Activated gamma-delta T cell treated with anti-CD3 and anti-CD28 coated beads, Interleukin-2, amount 50 U/mL, for 16 hours (primary cell): Measurements from ENCODE around the gene MT4.
"Not testable (repeated sequence)": the region's sequence is repeated elsewhere in the genome, so short reads cannot be mapped to it uniquely, and the experiment has no call there.

ENCODE experiments used
- DNase-seq: peaks from one replicate; pipeline ENCODE4 v3.0.0-alpha.2; 2020; ENCODE audit warnings: low read depth

Gene MT4

DNA sequence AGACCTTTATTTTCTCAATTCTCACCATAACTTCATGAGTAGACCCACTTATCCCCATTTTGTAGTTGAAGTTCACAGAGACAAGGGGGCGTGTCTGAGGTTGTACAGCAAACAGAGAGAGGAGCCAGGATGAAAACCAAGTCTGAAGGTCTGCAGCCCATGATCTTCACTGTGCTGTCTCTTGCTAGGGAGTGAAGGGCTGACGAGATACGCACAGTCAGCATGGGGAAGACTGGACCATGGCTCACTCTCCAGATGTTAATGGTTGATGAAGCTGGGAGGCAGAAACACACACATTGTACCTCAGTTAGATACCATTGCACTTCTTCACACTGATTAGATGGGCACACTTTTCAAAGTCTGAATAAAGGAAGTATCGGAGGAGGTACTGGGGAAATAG, 5.8 kb upstream of the MT4 start:
- no peak for DNase-seq

DNA sequence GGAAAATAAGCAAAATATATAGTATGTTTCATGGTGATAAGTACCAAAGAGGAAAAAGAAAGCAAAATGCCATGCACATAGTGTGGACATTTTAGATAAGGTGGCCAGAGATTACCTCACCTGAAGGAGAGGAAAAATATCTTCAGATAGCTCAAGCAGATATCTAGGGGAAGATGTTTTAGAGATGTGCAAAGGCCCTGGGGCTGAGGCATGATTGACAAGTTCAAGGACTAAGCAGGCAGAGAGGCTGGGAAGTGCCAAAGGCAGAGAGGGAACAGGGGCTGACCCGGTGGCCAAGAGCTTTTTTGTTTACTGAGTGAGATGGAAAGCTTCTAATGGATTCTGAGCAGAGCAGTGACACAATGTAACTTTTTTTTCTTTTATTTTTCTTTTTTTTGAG, 4.4 kb upstream of the MT4 start:
- DNase-seq: no peak

DNA sequence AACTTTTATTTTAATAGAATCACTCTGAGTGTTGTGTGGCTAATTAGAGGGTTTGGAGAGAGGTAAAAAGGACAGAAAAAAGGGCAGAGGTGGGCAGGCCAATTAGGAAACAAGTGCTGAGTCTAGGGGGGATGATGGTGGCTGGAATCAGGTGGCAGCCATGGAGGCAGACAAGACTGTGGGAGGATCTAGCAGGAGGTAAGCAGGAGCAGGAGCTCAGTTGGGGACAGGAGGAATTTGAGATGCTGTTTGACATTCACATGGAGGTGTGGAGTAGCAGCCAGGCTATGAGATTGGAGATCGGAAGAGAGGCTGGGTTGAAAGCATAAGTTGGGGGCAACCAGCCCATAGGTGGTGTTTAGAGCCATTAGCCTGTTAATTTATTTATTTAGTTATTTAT, 3.7 kb upstream of the MT4 start:
- DNase-seq: no peak

DNA sequence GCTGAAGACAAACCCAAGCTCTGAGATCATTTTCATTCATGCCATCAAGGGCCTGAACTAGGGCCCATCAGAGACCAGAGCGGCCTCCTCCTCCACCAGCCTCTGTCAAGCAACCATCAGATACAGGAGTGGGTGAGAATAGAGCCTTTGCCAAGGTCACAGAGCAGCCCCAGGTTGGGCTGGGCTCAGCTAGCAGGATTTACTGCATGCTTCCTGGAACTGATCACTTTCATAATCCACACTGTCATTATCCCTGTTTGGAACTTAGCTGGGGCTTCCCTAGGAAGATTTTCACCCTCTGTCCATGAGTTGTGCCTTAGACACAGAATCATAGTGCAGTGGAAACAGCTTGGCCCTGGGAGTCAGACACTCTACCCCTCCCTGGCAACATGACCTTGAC, 5.1 kb downstream of the MT4 start:
- DNase-seq: no peak

DNA sequence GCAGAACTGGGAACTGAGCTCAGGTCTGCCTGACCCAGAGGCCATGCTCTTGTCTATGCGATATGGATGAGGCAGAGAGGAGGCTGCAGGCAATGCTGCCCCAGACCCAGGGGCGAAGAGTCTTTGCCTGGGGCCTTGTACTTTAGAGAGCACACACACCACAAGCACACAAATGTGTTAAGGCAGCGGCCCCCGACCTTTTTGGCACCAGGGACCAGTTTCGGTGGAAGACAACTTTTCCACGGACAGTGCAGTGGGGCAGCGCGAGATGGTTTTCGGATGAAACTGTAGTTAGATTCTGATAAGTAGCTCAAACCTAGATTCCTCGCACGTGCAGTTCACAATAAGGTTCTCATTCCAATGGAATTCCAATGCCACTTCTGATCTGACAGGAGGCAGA, 6.7 kb downstream of the MT4 start:
- no peak for DNase-seq

DNA sequence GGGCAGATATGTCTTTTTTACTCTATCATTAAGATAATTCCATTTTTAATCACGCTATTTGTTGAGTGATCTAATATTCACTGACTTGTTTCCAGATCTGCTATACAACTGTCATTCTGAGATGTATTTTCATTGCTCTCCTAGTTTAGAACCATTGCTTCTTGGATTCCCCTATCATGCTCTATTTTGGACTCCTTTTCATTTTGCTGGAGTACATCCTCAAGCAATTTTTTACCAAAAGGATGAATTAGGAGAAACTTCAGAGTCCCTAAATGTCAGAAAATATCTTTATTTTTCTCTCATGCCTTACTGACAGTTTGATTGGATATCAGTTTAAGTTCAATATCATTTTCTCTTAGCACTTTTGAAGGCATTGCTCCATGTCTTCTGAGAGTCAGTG, 9.8 kb downstream of the MT4 start:
- DNase-seq: no peak

DNA sequence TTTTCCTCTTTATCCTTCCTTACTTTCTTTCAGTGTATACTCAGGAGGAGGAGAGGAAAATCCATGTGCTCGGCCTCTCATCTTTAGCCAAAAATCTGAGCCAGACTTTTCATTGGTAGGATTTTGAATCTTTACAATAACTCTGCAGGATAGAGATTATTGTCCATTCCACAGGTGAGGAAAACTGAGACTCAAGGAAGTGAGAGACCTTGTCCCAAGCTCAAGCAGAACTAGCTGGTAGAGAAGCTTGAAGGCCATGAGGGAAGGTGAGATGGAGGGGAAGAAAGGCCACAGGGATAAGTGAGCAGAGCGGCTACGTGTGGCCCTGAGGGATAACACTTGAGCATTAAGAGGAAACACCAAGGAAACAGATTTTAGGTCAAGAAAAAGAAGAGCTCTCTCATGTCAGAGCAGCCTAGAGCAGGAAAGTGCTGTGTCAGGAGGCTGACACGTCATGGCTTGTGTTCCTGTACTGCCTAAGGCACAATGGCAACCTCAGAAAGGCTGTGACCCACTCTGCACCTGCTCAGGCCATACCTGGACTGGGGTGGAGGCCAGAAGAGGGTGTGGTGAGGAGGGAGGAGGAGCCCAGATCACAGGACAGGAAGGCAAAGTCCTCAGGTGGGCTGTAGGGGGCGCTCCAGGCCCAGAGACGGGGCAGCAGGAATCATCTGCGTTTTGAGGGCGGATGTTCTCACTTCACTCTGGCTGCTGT, 11.9 kb downstream of the MT4 start:
- DNase-seq: peak; percentile 71

DNA sequence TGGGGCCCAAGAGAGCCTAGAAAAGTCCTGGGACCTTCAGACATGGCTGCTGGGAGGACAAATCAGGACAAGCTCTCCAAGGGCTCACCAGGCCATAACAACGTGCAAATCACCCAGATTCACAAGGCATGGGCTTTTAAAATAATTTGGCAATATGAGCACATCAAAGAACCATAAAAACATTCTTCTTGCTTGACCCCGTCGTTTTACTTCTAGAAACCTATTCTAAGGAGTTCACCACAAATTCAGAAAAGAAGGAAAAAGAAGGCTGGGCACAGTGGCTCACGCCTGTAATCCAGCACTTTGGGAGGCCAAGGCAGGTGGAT, 12.4 kb downstream of the MT4 start:
- DNase-seq: no peak

DNA sequence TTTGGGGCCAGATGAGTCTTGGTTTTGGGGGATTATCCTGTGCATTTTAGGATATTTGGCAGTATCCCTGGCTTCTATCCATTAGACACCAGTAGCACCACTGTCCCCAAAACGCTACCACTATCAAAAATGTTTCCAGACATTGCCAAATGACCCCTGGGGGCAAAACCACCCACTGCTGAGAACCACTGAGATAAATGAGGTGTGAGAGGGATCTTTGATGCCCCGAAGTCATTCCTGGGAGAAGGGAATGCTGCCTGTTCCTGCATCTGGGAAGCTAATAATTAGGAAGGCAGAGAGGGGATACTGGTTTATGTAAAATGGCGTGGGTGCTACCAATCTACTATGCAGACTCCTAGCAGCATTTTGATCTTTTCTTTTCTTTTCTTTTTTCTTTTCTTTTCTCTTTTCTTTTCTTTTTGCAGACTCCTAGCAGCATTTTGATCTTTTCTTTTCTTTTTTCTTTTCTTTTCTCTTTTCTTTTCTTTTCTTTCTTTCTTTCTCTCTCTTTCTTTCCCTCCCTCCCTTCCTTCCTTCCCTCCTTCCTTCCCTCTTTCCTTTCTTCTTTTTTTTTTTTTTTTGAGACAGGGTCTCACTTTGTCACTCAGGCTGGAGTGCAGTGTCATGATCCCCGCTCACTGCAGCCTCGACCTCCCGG, 15.6 kb downstream of the MT4 start:
- no peak for DNase-seq

DNA sequence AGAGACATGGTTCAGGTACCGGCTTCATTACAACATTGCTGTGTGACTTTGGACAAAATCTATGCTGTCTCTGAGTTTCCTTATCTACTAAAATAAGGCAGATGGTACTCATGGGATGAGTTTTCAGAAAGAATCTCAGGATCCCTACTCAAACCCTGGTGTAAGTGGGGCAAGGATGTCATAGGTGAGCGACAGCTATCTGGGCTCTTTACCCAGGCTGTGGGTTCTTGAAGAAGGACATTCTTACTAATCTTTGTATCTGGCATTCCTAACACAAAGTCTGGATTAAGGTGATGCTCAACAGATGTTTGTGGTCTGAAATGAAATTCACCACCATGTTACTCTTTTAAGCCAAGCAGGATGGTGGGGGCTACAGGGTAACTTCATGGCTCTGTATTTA, 18.0 kb downstream of the MT4 start:
- not testable (repeated sequence) for DNase-seq

DNA sequence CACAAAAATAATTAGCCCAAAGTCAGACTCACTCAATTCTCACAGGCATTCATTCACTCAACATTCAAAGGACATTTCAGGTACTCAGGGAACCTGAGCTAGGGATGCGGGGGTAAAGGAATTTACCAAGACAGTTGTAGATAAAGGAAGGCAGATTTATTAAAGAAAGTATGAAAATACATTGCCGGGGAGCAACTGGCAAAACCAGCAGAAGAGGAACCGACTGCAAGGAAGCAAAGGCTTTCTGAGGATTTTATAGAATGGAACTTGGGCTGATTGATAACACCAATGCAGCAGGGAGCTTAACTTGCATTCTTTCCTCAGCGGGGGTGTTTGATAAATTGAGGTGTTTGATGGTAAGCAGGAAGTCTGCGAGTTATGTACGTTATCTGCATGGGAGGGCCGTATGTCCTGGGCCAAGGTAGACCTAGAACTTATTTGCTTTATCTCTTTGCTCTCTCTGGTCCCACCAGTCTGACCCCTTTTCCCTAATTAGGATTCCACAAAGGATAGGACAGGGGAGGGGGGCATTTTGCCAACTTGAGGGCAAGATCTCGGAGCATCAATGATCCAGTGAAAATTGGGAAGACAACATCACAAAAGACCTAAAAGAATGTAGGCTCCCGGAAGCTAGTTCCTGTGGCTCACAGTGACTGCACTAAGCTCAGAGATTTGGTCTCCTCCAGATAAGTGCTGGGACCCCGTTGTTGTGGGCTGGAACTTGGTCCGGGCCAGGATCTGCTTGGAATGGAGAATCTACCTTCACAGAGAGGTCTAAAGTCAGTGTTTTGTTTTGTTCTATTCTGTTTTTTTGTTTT, 18.7 kb downstream of the MT4 start:
- DNase-seq: no peak

DNA sequence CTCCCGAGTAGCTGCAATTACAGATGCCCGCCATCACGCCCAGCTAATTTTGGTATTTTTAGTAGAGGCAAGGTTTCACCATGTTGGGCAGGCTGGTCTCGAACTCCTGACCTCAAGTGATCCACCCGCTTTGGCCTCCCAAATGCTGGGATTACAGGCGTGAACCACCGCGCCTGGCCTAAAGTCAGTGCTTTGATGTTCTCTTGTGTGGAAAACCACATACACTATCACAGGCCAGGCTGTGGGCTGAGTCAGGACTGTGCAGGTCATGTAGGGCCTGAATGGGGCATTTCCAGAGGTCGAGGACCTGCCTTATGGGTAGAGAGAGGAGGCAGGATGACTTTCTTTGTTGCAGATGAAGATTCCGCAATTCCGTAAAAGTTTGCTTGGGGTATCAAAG, 19.4 kb downstream of the MT4 start:
- no peak for DNase-seq

DNA sequence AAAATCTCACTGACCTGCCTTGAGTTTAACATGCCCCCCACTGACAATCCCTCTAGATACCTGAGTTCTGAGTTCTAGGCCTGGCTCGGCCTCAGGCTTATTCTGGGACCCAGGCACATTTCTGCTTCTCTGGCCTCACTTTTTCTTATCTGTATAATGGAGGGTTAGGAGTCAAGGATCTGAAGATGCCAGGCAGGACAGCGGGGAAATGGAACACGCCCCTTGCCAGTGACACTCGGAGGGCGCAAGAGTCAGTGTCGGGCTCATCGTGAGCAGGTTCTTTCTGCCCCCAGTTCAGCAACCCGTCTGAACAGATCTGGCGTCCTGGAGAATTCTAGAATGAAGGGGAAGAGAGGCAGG, 23.9 kb downstream of the MT4 start:
- no peak for DNase-seq

DNA sequence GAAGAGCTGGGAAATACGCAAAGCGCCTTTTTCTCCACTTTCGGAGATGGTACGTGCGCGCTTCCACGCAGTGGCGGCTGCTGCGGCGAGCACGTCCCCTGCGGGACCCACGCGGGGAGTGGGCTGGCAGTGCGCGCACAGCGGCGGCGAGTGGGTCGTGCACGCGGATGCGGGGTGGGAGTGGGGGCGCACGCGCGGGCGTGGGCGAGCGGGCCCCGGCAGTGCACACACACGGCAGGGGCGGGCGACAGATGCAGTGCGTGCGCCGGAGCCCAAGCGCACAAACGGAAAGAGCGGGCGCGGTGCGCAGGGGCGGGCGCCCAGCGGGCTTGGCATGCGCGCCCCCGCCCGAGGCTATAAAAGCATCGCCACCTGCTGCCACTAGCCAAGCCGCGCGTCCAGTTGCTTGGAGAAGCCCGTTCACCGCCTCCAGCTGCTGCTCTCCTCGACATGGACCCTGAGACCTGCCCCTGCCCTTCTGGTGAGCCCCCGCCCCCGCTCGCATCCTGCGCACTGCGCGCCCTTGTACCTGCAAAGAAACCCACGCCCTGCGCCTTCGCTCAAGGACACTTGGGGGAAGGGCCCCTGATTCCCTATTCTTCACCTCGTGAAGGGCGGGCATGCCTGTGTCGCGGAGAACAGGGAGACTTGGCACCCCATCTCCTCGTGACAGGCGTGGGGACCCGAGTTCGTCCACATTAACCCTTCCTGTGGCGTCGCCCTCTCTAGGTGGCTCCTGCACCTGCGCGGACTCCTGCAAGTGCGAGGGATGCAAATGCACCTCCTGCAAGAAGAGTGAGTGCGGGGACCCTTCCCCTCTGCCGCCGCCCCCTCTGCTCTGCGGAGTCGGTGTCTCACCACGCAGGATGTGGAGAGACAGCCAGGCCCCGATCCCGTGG, 24.5 kb downstream of the MT4 start, which contains the start of gene MT3:
TSS of gene MT3 (plus strand) at position 388 of the 899 bp plus-strand sequence. CDS start at position 451, 63 bp downstream.
- no peak for DNase-seq

DNA sequence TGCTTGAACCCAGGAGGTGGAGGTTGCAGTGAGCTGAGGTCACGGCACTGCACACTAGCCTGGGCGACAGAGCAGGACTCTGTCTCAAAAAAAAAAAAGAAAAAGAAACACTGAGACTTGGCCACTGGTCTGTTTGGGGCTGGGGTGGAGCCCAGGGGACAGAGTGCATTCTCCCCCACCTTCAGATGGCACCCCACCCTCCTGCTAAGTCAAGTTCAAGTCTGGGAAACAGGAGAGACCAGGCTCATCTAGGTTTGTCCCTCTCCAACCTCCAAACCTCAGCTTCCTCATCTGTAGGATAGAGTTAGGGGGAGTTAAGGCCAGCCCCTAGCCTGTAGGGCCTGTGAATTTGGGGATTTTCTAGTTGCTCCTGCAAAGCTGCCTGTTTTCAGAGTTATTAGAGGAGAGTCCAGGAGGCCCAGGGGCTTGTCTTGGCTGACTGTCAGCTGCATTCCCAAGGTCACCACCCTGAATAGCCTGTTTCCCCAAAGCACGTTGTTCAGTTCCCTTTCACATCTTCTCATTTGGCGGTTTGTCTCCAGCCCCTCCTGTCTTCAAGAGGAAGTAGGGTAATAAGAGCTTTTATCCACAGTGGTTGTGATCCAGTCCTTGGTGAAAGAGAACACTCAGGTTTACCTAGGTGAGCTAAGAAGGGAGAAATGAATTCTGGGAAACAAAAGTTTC, 26.6 kb downstream of the MT4 start:
- DNase-seq: no peak

DNA sequence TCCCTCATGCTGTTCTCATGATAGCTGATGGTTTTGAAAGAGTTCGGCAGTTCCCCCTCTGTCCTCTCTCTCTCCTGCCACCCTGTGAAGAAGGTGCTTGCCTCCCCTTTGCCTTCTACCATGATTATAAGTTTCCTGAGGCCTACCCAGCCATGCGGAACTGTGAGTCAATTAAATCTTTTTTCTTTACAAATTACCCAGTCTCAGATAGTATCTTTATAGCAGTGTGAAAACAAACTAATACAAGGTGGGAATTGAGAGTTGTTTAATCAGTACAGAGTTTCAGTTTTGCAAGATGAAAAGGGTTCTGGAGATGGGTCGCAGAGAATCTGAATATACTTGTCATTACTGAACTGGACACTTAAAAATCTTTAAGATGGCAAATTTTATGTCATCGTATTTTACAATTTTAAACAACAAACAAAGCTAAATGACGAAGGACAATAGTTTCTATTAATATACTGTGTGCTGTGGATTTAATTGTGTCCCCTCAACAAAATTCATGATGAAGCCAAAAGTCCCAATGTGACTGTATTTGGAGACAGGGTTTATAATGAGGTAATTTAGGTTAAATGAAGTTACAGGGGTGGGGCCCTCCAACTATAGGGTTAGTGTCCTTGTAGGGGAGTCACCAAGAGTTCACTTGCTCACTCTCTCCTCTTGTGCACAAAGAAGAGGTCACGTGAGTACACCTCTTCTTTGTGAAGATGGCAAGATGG, 28.9 kb downstream of the MT4 start:
- no peak for DNase-seq

DNA sequence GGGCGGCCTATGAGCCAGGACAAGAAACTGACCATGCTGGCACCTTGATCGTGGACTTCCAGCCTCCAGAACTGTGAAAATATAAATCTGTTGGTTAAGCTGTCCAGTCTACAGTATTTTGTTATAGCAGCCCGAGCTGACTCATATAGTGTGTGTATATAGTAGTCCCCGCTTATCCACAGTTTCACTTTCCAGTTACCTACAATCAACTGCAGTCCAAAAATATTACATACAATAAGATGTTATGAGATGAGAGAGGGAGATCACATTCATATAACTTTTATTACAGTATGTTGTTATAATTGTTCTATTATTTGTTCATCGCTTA, 29.4 kb downstream of the MT4 start:
- DNase-seq: no peak

DNA sequence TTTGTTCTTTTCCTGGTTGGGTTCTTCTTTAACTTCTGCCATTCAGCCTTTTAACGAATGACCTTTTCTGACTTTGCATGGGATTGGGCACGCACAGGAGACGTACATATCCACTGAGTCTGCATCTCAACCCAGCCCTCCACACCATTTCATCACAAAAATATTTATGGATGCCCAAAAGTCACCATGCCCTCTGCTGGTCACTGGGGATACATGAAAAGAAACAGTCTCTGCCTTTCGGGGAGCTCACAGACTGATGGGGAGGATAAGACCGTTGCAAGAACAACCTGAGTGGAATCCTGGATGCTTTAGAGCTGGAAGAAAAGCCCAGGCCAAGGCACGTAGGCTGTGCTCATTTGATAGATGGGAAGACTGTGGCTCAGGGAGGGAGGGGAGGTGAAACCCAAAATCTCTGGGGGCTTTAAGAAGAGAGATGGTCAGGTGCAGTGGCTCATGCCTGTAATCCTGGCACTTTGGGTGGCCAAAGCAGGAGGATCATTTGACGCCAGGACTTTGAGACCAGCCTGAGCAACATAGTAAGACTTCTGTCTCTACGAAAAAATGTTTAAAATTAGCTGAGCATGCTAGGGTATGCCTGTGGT, 35.6 kb downstream of the MT4 start:
- DNase-seq: no peak

DNA sequence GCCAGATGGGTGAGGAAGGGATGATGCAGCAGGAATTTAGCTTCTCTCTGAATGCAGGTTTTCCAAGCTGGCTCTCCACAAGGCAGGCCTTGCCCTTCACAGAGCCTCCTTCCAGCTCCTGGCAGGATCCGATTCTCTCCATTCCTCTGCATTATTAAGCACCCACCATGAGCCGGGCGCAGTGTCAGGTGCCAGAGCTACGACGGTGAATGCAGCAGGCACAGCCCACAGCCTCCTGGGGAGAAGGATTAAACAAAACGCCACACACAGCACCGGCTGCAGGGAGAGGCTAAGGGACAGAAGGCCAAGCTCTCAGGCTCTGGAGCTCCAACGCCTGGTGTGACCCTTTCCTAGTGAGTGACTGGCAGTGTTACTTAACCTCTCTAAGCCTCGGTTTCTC, 36.5 kb downstream of the MT4 start:
- DNase-seq: no peak

DNA sequence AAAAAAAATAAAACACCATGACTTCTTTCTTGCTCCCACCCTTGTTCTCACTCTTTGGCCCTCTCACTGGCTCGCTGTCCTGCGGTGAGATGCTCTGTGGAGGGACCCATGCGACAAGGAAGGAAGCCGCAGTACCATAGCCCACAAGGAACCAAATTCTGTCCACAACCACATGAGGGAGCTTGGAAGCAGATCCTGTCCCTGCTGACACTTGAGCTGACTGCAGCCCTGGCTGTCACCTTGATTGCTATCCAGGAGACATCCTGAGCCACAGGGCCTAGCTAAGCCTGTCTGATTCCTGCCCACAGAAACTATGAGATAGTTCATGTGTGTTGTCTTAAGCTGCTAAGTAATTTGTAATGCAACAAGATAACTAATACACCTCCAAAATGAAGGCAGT, 38.7 kb downstream of the MT4 start:
- no peak for DNase-seq

DNA sequence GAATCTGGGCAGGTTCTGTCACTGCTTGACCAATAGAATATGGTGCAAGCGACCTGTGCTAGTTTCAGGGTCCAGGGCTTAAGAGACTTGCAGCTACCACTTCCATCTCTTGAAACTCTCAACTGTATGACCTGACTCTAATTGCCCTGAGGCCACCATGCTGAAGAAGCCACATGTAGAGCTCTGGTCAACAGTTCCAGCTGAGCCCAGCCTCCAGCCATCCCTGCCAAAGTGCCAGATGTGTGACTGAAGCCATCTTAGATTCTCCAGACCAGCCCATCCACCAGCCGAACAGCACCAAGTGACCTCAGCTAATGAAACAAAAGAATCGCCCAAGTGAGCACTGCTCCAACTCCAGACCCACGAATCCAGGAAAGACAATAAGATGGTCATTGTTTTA, 40.1 kb downstream of the MT4 start:
- DNase-seq: no peak
